PC-3 (cell line): Measurements from ENCODE around the gene SP140L. TPM values are rescaled to one million over a fixed set of nuclear protein-coding genes. Genes with fewer than 3 reads are reported as not detected.

ENCODE experiments used
- ATAC-seq: fragments of 200-7000 bp; cut with Tn5 transposase; 2 replicates; pipeline ENCODE4 v1.9.1; 2020; ENCODE audit warnings: mild to moderate bottlenecking, moderate library complexity
- BruUV-seq: library from RNA; stranded (reverse); fragments of 400-500 nt; replicated peaks from 2 replicates; lab custom pipeline; 2021; lab: Mats Ljungman, UMichigan
- CTCF ChIA-PET: fragments of 300-600 bp; sonication (Branson Sonifier 250); formaldehyde crosslinking; loops from one replicate; lab custom pipeline; 2022; ENCODE audit warnings: antibody characterized with exemption; lab: Charles Lee
- POLR2A ChIA-PET: fragments of 300-600 bp; sonication (Branson Sonifier 250); formaldehyde crosslinking; loops from one replicate; lab custom pipeline; 2022; ENCODE audit warnings: antibody characterized with exemption; ENCODE audit not compliant: unreplicated experiment; lab: Charles Lee
- DNase-seq: peaks from one replicate; pipeline ENCODE4 v3.0.0-alpha.2; 2015
- H2AFZ ChIP-seq: fragments of 300-600 bp; sonication (generic); 2 replicates; pipeline ENCODE4 v1.6.0; 2016; ENCODE audit warnings: antibody characterized with exemption, low read length
- H3F3A ChIP-seq: fragments of 300-600 bp; sonication (generic); one replicate; pipeline ENCODE4 v1.6.0; 2017; ENCODE audit warnings: antibody characterized with exemption, low read length, control low read depth, mild to moderate bottlenecking; ENCODE audit not compliant: unreplicated experiment
- H3K27ac ChIP-seq: fragments of 300-600 bp; sonication (generic); 2 replicates; pipeline ENCODE4 v1.5.1; 2016; ENCODE audit warnings: mild to moderate bottlenecking, low read length
- H3K27me3 ChIP-seq: fragments of 300-600 bp; sonication (generic); 2 replicates; pipeline ENCODE4 v1.6.1; 2016; ENCODE audit warnings: low read length, mixed read lengths
- H3K36me3 ChIP-seq: fragments of 300-600 bp; sonication (generic); 2 replicates; pipeline ENCODE4 v1.6.1; 2016; ENCODE audit warnings: low read depth, mixed run types, low read length, mixed read lengths
- H3K4me1 ChIP-seq: fragments of 300-600 bp; sonication (generic); 2 replicates; pipeline ENCODE4 v1.5.1; 2016; ENCODE audit warnings: low read length; ENCODE audit not compliant: insufficient read depth
- H3K4me2 ChIP-seq: fragments of 300-600 bp; sonication (generic); 2 replicates; pipeline ENCODE4 v1.6.0; 2016; ENCODE audit warnings: low read length
- H3K4me3 ChIP-seq: fragments of 300-600 bp; sonication (generic); 2 replicates; pipeline ENCODE4 v1.5.1; 2016; ENCODE audit warnings: mild to moderate bottlenecking, low read length, mixed read lengths
- H3K79me2 ChIP-seq: fragments of 300-600 bp; sonication (generic); 2 replicates; pipeline ENCODE4 v1.6.1; 2017; ENCODE audit warnings: low read length, mixed read lengths
- H3K9ac ChIP-seq: fragments of 300-600 bp; sonication (generic); 2 replicates; pipeline ENCODE4 v1.6.0; 2016; ENCODE audit warnings: mild to moderate bottlenecking, low read length
- H3K9me2 ChIP-seq: fragments of 300-600 bp; sonication (generic); replicated peaks from 2 replicates; pipeline ENCODE4 v1.6.1; 2016; ENCODE audit warnings: mixed run types, low read length, mixed read lengths
- H3K9me3 ChIP-seq: fragments of 300-600 bp; sonication (generic); 2 replicates; pipeline ENCODE4 v1.6.1; 2016; ENCODE audit warnings: low read length, mixed read lengths
- H4K20me1 ChIP-seq: fragments of 300-600 bp; sonication (generic); 2 replicates; pipeline ENCODE4 v1.6.1; 2016; ENCODE audit warnings: low read length, mixed read lengths
- CTCF ChIP-seq: fragments of 300-600 bp; sonication (generic); conservative IDR thresholded peaks from 2 replicates; pipeline ENCODE4 v1.5.1; 2017; ENCODE audit warnings: antibody characterized with exemption, low read depth, mild to moderate bottlenecking, low read length
- EZH2 ChIP-seq: fragments of 300-600 bp; sonication (generic); IDR thresholded peaks from one replicate; pipeline ENCODE4 v1.6.1; 2017; ENCODE audit warnings: antibody characterized with exemption, mild to moderate bottlenecking, low read length; ENCODE audit not compliant: unreplicated experiment
- EZH2phosphoT487 ChIP-seq: fragments of 300-600 bp; sonication (generic); IDR thresholded peaks from 2 replicates; pipeline ENCODE4 v1.6.1; 2018; ENCODE audit warnings: mild to moderate bottlenecking, antibody characterized with exemption, low read length, borderline replicate concordance
- intact Hi-C: fragments of 100-400 bp; cut with micrococcal nuclease; formaldehyde crosslinking; loops from 2 replicates; pipeline ENCODE4 v1.9.0; 2023
- total RNA-seq: library from RNA; depleted of rRNA; stranded (reverse); fragments of >200 nt; gene quantifications from 2 replicates; pipeline ENCODE4 v1.2.3, GENCODE V29; 2014; rRNA removed

The SP140L gene
- total RNA-seq, 1 experiment from 2014 or later, result 2.8 TPM

- TF ChIP-seq CTCF (no peak), EZH2phosphoT487 (no peak), EZH2 (no peak)
- no peaks in the 10 kb centered on the region for H3K4me1 ChIP-seq
- H3K79me2 ChIP-seq, result no peaks in the 10 kb centered on the region
- H3K4me3 ChIP-seq, result no peak overlapping the region
- no TSS peak for BruUV-seq
- no peaks in the 10 kb centered on the region for H3K27me3 ChIP-seq
- no peak overlapping the region for H3K9ac ChIP-seq
- H3K9me3 ChIP-seq, result no peaks in the 10 kb centered on the region
- ATAC-seq (no peak), DNase-seq (no peak)
- POLR2A ChIA-PET, result no interaction called here
- no peak overlapping the region for H2AFZ ChIP-seq
- peaks cover 8% of the 10 kb centered on the region for H3K36me3 ChIP-seq
- no peaks in the 10 kb centered on the region for H3F3A ChIP-seq
- CTCF ChIA-PET, result no interaction called here
- no peak overlapping the region for H3K4me2 ChIP-seq
- H3K9me2 ChIP-seq, result no peaks in the 10 kb centered on the region
- intact Hi-C loops, result no loop called here
- H3K27ac ChIP-seq, result no peak overlapping the region
- no peaks in the 10 kb centered on the region for H4K20me1 ChIP-seq
These were observed 123.0 kb downstream of the SP140L start for GRCh38 chr2:230449901-230450467.

- H3K36me3 ChIP-seq, result peaks cover 12% of the 10 kb centered on the region; the same call in 1 of the 2 replicates
These were observed 126.0 kb downstream of the SP140L start for GRCh38 chr2:230453006-230453405.

More at GRCh38 chr2:230453006-230453405, 126.0 kb downstream of the SP140L start:
- H4K20me1 ChIP-seq, result no peaks in the 10 kb centered on the region
- TF ChIP-seq CTCF (no peak), EZH2 (no peak), EZH2phosphoT487 (no peak)
- no peaks in the 10 kb centered on the region for H3K9me2 ChIP-seq
- H3K9ac ChIP-seq, result no peak overlapping the region
- no peak for ATAC-seq
- H3K4me1 ChIP-seq, result no peaks in the 10 kb centered on the region
- no TSS peak for BruUV-seq
- no peak overlapping the region for H3K27ac ChIP-seq
- H3F3A ChIP-seq, result no peaks in the 10 kb centered on the region
- CTCF ChIA-PET, result no interaction called here
- H3K9me3 ChIP-seq, result no peaks in the 10 kb centered on the region
- no peak for DNase-seq
- no peak overlapping the region for H3K4me2 ChIP-seq
- H2AFZ ChIP-seq, result no peak overlapping the region
- no peak overlapping the region for H3K4me3 ChIP-seq
- intact Hi-C loops, result no loop called here
- no peaks in the 10 kb centered on the region for H3K79me2 ChIP-seq
- POLR2A ChIA-PET, result no interaction called here
- H3K27me3 ChIP-seq, result no peaks in the 10 kb centered on the region

Other genes starting within 250 kb of the SP140L start
- gene SP110, start 107.2 kb upstream of the SP140L start, total RNA-seq, result 3.5 and 6.7 TPM in 2 replicates
- 1.7 TPM in 1 of 2 replicates, not detected in the other for gene SP140, start 101.5 kb upstream of the SP140L start, total RNA-seq
- gene SP100, start 89.0 kb downstream of the SP140L start, total RNA-seq, result 42.5 and 49.8 TPM in 2 replicates